HL-60 (cell line): Measurements from ENCODE around the gene XCL2.

Experiments used
- DNase-seq, 2 experiments: peaks; one replicate each; pipeline ENCODE4 v3.0.0-alpha.2; 2010 to 2020; ENCODE audit warnings: low read depth in 1 of 2, low spot score in 1 of 2
- H3K27ac ChIP-seq: fragments of 250-450 bp; sonication (Bioruptor Pico); replicated peaks from 2 replicates; pipeline ENCODE4 v1.5.1; 2020; ENCODE audit warnings: mild to moderate bottlenecking, moderate library complexity
- H3K27me3 ChIP-seq: fragments of 250-450 bp; sonication (Bioruptor Pico); 2 replicates; pipeline ENCODE4 v1.5.1; 2021; ENCODE audit warnings: mild to moderate bottlenecking, moderate library complexity; ENCODE audit not compliant: insufficient read depth, poor library complexity, severe bottlenecking
- H3K4me3 ChIP-seq: replicated peaks from 2 replicates; pipeline ENCODE4 v1.5.1; 2011; ENCODE audit warnings: mild to moderate bottlenecking, control low read depth, low read length; ENCODE audit not compliant: insufficient read depth
- CTCF ChIP-seq: IDR thresholded peaks from one replicate; pipeline ENCODE4 v1.5.1; 2011; ENCODE audit warnings: low read length, control low read depth, inconsistent platforms; ENCODE audit not compliant: insufficient read depth
- GABPA ChIP-seq: IDR thresholded peaks from 2 replicates; pipeline ENCODE4 v1.6.1; 2012; ENCODE audit warnings: low read depth
- POLR2AphosphoS5 ChIP-seq: IDR thresholded peaks from 2 replicates; pipeline ENCODE4 v1.6.1; 2012; ENCODE audit warnings: low read depth
- REST ChIP-seq: IDR thresholded peaks from 2 replicates; pipeline ENCODE4 v1.6.1; 2012; ENCODE audit warnings: low read depth; ENCODE audit not compliant: insufficient replicate concordance
- SPI1 ChIP-seq: IDR thresholded peaks from 2 replicates; pipeline ENCODE4 v1.6.1; 2012; ENCODE audit warnings: low read depth, mild to moderate bottlenecking, borderline replicate concordance

Gene XCL2

GRCh38 chr1:168560370-168560769, 16.6 kb upstream of the XCL2 start:
- Histone ChIP-seq H3K27ac (no peak overlapping the region), H3K27me3 (no peaks in the 10 kb centered on the region), H3K4me3 (no peak overlapping the region)
- TF ChIP-seq GABPA (no peak), CTCF (no peak), SPI1 (no peak), REST (no peak), POLR2AphosphoS5 (no peak)
- no peak for DNase-seq

- H3K27ac ChIP-seq: no peak overlapping the region
- H3K27me3 ChIP-seq: no peaks in the 10 kb centered on the region
- DNase-seq: no peak
- TF ChIP-seq POLR2AphosphoS5: no peak
- no peak for TF ChIP-seq REST
- TF ChIP-seq CTCF: no peak
- TF ChIP-seq SPI1: no peak
- TF ChIP-seq GABPA: no peak
- no peak overlapping the region for H3K4me3 ChIP-seq
Observed at GRCh38 chr1:168556647-168557046, 12.8 kb upstream of the XCL2 start.

GRCh38 chr1:168555508-168556046, 11.8 kb upstream of the XCL2 start:
- no peak for TF ChIP-seq SPI1
- TF ChIP-seq REST: no peak
- no peak for TF ChIP-seq CTCF
- no peak for TF ChIP-seq POLR2AphosphoS5
- no peak for TF ChIP-seq GABPA
- no peaks in the 10 kb centered on the region for H3K27me3 ChIP-seq
- H3K4me3 ChIP-seq: no peak overlapping the region
- DNase-seq: no peak
- H3K27ac ChIP-seq: no peak overlapping the region
